AML-193 (cell line): ENCODE data around the gene IGF2BP1.
A peak's percentile ranks its signal among the peaks of the same experiment; 100 is the strongest.

ENCODE experiments used
- DNase-seq, 2 experiments: peaks; one replicate each; lab custom pipeline; 2025; lab: John Stamatoyannopoulos, UW

Gene IGF2BP1

DNA sequence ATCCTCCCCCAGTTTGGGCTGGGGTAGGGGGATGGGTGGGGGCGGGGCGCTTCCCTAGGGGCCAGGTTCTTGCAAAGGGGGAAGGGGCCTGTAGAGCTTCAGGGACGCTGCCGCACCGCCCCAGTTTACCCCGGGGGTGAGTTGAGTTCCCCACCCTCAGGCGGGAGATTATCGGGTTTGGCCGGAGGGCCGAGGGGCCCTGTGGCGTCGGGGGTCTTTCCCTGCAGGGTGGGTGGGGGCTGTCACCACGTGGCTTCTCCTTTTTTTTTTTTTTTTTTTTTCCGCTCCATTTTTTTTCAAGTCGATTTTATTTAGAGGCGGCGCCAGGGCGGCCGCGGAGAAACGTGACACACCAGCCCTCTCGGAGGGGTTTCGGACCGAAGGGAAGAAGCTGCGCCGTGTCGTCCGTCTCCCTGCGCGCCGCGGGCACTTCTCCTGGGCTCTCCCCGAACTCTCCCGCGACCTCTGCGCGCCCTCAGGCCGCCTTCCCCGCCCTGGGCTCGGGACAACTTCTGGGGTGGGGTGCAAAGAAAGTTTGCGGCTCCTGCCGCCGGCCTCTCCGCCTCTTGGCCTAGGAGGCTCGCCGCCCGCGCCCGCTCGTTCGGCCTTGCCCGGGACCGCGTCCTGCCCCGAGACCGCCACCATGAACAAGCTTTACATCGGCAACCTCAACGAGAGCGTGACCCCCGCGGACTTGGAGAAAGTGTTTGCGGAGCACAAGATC lies at the start of gene IGF2BP1:
Gene IGF2BP1, plus strand, starts transcription at position 283 of the 724 bp plus-strand sequence. Its CDS starts 361 bp downstream, at position 644.
- DNase-seq: no peak

DNA sequence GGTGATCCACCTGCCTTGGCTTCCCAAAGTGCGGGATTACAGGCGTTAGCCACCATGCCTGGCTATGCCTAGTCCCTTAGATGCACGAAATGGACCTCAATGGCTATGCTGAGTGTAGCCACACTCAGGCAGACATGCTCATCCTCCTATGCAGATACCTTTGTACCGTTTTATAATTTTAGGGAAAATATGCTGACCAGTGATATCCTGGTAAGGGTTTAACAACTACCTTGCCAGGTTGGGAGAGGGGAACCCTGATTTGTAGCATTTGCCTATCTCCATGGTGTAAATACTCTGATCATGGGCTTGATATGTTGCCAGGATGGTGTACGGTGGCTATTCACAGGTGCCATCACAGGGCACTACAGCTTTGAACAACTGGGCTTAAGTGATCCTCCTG lies 45.6 kb upstream of the IGF2BP1 start:
- no peak for DNase-seq

DNA sequence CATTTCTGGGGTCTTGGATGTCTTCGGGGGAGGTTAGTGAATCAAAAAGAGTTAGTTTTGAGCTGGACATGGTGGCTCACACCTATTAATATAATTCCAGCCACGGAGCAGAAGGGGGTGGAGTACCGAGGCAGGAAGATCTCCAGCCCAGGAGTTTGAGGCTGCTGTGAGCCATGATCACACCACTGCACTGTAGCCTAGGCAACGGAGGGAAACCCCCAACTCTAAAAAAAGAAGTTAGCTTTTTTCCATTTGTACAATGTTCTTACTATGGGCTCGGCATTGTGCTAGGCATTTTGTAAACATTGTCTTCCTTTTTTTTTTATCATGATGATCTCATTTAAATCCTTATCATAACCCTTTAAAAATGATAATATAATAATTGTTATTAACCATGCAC lies 44.3 kb upstream of the IGF2BP1 start:
- no peak for DNase-seq

DNA sequence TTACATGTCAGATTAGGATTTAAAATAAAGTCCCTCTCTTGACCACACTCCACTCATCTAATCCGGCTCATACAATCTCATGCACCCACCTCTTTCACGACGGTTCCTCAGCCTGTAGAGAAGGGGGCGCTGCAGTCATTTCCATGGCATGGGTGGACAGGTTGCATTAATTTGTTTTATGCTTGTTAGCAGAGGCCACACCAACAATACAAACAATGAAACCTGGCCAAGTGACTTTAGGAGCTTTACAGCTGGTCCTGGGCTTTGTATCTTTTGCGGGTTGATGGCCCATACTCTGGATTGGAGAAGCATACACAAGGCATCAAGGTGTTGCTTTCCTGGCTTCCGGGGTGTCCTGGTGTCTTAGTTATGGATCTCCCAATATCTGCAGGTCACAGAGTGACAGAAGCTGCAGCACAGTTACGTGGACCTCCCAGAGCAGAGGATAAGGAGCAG lies 42.9 kb upstream of the IGF2BP1 start:
- DNase-seq: peak in 1 of 2 experiments; percentile 39

DNA sequence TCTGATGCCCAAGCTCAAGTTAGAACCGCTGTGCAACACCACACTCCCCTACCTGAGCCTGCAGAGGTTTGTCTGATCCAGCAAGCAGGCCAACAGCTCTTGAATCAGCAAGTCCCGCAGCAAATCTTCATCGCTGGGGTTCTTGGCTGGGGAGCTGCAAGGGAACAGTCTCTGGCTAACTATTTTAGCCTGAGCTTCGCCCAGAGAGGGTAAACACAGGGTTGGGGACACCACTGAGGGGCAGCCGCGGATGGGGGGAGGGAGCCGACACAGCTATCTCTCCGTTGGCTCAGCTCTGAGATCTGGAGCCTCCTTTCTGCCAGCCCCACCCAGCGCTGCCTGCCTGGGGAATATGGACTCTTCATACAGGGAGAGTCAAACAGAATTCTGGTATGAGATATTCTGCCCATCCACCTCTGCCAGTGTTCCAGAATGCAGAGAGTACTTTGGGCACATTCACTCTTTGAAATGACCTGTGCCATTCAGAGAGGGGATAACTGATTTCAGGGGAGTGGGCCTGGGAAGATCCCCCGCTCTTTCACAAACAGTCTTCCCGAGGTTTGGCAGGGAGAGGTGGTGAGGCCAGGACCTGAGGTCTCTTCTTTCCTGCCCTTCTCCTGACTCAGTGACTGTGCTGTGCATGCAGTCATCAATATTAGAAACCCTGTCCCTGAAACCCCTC lies 36.2 kb upstream of the IGF2BP1 start:
- DNase-seq: no peak

DNA sequence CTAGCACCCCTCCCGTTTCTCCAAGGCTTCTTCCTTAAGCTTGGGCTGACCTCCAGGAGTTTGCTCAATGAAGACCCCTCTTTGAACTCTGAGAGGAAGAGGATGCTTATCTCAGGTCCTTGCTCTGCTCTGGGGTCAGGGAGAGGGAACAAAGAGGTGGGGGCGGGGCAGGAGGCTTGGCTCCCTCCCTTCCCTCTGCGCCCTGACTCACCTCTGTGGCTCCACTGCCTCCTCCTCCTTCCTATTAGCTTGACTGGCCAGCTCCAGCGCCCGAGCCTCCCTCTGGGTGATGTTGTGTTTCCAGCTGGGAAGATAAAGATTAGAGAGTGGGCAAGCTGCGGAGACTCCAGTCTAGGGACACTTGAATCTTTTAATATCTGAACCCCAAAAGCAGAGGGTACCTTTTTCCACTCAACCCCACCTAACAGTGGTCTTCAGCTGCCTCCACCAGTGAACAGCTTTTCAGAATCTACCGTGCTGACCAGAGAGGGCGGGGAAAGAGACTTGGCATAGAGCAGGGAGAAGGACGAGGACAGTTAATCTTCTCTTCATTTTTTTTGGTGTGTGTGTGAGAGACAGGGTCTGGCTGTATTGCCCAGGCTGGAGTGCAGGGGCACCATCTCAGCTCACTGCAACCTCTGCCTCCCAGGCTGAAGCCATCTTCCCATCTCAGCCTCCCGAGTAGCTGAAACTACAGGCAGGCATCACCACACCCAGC lies 35.5 kb upstream of the IGF2BP1 start:
- no peak for DNase-seq

DNA sequence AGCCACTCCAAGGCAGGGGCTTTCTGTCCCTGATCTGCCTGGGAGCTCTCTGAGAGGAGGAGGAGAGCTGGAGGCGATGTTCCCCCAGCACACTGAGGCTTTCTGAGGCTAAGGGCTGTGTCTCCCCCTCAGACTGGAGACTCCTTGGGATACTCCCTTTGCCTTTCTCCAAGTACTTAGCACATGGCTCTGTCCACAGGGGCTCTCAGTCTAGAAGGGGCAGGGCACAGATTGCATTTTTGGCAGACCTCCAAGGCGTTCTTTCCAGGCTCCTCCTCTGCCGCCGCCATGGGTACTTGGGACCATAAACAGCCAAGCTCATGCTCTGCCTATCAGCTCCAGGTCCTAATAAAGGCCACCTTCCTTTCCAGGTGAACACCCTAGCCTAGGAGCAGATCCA lies 27.0 kb upstream of the IGF2BP1 start:
- DNase-seq: no peak

DNA sequence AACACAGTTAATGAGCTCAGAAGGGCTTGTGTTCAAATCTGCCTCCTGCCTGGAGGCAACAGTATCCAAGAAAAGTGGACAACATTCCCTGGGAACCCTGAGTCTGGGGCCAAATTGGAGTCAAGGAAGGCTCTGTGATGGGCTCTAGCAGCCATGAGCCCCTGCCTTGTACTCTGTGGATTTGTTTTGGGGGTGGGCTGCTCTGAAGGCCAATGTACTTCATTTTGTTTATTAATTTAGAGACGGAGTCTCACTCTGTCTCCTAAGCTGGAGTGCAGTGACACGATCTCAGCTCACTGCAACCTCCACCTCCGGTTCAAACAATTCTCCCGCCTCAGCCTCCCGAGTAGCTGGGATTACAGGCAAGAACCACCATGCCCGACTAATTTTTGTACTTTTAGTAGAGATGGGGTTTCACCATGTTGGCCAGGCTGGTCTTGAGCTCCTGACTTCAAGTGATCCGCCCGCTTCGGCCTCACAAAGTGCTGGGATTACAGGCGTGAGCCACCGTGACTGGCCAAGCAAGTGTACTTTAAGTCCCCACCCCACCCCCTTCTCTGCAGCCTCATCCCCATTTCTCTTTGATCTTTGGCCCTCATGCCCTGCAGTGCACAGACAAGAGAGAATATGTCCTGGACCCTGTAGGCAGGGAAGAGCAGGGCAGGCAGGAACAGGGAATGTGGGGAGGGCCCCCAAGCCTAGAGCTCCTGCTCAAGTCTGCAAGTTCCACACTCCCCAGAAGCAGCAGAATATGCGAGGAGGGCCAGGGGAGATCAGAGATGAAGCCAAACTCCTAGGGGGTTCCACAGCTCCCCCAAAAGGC lies 26.1 kb upstream of the IGF2BP1 start:
- DNase-seq: no peak

DNA sequence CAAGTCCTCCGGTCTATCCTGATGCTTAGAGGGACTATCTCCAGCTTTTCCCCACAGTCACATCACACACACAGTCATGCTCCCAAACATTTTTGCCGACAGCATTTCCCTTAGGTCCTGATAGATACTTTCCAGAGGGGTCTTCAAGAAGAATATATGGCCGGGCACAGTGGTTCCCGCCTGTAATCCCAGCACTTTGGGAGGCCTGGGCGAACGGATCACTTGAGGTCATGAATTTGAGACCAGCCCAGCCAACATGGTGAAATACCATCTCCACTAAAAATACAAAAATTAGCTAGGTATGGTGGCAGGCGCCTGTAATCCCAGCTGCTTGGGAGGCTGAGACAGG lies 24.5 kb upstream of the IGF2BP1 start:
- DNase-seq: no peak

DNA sequence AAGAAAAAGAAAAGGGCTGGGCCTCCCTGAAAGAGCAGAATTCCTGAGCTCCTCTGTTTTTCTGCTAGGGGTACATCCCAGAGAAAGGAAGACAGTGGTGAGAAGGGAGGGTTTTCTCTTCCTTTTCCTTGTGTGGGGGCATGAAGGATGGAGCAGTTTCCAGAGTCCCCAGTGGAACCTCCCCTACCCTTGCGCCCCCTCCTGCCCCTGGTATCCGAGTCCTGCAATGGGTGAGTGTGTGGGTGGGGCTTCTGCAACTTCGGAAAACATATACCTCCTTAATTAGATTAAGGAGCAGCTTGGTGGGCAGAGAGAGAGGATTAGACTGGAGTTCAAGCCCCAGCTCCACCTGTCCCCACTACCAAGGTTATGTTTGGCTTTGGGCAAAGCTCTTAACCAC lies 23.4 kb upstream of the IGF2BP1 start:
- DNase-seq: no peak

DNA sequence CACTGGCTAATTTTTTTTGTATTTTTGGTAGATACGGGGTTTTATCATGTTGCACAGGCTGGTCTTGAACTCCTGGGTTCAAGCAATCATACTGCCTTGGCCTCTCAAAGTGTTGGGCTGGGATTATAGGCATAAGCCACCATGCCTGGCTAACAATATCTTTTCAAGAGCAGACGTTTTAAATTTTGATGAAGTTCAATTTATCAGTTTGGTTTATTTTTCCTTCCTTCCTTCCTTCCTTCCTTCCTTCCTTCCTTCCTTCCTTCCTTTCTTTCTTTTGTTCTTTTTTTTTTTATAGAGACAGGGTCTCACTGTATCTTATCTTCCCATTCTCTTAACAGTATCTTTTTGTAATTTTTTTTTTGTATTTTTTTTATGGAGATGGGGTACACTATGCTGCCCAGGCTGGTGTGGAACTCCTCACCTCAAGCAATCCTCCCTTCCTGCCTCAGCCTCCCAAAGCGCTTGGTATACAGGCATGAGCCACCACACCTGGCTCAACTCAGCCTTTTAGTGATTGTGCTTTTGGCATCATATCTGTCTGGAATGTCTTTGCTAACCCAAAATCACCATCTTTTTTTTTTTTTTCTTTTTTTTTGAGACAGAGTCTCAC lies 15.2 kb upstream of the IGF2BP1 start:
- no peak for DNase-seq

DNA sequence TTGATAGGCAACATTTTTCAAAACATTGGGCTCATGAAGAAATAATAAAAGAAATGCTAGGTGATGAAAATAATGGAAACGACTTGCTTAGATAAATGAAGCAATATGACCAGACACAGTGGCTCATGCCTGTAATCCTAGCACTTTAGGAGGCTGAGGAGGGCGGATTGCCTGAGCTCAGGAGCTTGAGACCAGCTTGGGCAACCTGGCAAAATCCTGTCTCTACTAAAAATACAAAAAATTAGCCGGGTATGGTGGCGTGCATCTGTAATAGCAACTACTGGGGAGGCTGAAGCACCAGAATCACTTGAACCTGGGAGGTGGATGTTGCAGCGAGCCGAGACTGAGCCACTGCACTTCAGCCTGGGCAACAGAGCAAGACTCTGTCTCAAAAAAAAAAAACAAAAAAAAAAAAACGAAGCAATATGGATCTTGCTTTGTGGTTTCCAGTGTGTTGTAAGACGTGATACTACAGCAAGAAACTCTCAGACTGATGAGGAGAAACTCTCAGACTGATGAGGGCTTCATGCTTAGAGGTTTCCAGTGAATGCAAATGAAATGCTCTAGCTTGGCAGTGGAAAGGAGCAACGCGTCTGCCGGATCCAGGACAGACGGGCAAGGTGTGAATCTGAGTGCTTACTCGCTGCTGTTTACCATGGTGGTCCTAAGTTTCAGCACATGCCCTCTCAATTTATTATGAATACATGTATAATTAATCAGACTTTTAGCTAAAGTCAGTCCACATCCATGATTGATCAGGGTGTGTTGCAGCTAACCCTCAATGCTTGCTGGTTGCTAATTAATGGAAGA lies 11.5 kb upstream of the IGF2BP1 start:
- no peak for DNase-seq

DNA sequence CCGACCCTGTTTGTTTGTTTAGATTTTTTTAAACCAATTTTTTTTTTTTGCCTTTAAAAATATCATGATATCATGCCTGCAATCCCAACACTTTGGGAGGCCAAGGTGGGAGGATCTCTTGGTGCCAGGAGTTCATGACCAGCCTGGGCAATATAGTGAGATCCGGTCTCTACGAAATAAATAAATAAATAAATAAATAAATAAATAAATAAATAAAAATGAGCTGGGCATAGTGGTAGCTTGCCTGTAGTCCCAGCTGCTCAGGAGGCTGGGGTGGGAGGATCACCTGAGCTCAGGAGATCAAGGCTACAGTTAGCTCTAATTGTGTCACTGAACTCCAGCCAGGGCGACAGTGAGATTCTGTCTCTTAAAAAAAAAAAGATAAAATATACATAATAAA lies 8.1 kb upstream of the IGF2BP1 start:
- no peak for DNase-seq

DNA sequence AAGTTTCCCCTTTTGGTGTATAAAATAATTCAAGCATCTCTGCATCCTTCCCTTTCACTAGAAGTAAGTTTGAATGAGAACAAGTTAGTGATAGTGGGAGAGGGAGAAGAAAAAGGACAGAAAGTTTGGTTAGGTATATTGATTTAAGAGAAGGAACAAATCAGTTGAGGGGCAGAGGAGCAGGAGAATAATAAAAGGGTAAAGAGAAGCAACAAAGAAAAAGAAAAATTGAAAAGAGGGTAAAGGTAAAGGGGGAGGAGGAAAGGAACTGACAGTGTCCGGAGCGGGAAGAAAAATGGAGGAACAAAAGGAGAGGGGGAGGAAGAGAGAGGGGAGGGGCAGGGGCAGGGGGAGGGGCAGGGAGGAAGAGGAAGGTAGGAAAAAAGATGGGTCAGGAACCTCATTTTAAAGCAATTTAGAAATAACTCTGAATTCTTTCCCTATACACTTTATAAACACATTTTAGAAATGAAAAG lies 6.3 kb upstream of the IGF2BP1 start:
- DNase-seq: no peak

DNA sequence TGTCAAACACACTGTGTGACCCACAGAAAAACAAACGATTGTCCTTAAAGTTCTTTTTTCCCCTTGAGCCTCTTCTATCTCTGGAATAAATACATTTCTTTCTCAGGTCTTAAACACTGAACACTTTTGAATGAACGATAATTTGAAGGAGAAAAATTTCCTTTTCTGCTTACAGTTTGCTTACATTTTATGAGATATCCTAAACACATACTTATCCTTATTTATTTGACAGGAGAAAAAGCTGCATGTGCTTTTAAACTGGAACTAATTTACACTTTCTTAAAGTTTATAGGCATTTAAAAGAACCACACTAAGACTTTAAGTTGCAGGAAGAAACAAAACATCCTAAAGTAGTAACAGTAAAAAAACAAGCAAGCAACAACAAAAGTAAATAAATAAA lies 4.7 kb upstream of the IGF2BP1 start:
- DNase-seq: no peak

DNA sequence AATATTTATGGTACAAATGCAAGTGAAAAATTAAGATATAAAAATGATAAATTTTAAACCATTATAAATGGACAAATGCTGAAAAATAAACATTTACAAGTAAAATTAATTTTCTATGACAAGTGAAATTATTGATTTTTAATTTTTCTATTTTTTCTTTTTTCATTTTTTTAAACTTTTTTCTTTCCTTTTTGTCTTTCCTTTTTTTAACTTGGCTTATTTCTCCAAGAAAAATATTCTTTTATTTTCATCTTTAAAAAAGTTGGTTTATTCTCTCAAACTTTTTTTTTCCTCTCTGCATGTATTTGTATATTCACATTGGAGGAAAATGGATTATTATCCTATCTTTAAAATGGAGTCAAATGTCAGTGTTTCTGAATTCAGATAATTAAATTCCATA lies 3.9 kb upstream of the IGF2BP1 start:
- DNase-seq: no peak

DNA sequence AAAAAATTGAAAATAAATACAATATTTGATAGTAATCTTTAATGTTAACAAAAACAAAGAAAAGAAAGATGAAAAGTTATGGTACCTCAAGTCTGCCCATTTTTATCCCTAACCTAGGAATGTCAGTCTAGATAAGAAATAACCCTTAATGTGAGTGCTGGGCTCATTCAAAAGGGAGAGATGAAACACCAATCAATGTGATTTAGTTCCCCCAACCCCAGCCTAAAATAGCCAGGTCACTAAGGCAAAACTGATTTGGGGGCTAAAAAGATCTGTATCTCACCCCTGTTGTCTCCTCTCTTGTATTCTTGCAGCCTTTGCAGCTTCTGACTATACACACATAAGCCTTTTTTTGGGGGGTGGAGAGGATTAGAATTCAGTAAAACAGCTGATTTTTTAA lies 3.2 kb upstream of the IGF2BP1 start:
- no peak for DNase-seq

DNA sequence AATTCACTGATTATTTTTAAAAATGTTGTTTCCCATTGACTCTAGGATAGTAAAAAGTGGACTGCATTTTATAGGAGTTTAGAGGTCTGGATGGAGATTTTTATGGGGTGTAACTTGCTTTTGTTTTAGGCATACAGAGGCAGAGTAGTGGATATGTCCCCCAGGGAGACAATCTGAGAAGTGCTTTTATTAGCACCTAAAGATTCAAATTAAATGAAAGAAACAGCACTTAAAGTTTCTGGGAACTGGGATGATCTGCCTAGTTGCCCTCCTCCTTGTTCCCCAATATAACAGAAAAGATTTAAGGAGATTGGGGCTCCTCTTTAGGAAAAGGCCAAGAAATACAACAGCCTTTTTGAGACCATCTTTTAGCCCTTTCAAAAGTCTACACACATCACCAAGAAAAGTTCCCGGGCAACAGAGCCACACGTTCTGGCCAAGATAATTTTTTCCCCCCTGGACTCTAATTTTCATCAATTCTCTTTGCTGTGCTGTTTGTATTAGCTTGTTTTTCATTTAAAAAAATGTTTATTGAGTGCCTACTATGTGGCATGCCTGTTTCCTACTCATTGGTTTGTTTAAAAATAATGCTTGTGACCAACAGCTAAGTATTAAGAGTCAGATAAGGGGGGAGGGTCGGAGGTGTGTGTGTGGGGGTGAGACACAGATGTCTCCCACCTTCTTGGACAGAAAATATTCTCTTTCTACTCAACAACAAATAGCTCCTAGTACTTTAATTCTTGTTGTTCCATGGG lies 2.5 kb upstream of the IGF2BP1 start:
- no peak for DNase-seq

DNA sequence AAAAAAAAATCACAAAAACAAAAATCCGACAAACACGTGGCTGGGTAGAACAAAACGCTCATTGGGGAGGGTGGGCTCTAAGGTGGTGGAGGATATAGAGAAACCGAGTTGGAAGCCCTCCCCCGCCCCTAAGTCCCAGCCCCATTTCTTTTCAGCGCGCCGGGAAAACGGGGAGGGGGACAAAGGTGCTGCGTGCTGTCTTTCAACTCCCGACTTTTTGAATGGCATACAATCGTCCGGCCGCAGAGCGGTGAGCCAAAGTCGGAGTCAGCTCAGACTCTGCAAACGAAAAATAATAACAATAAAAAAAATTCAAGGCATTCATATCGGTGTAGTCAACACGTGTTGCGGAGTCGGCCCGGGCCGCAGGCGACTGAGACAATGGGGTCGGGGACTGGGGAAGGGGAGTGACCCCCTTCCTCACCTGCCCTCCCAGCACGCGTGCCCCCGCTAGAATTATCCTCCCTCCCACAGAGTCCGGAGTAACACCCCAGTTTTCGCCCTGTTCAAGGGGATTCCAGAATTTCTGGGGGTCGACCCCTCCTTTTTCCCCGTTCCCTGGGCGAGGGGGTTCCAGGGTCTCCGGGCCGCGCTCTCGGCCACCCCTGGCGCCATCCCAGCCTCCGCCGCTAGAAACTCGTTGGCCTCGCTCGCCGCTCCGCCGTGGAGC lies 1.7 kb upstream of the IGF2BP1 start:
- DNase-seq: no peak
